Karpas-422 (cell line): ENCODE measurements around the gene IRAG1. TPM values are rescaled to one million over a fixed set of nuclear protein-coding genes. Genes with fewer than 3 reads are reported as not detected.

Source experiments
- DNase-seq: peaks from one replicate; pipeline ENCODE4 v3.0.0-alpha.2; 2015
- H2AFZ ChIP-seq: fragments of 200-600 bp; sonication (generic); 2 replicates; pipeline ENCODE4 v1.6.1; 2014; ENCODE audit warnings: antibody characterized with exemption, low read length, mixed read lengths
- H3K27ac ChIP-seq: fragments of 200-600 bp; sonication (generic); 2 replicates; pipeline ENCODE4 v1.5.1; 2014; ENCODE audit warnings: mild to moderate bottlenecking, low read length, moderate library complexity
- H3K27me3 ChIP-seq: fragments of 200-600 bp; sonication (generic); 2 replicates; pipeline ENCODE4 v1.6.1; 2014; ENCODE audit warnings: low read length, mixed read lengths
- H3K36me3 ChIP-seq: fragments of 200-600 bp; sonication (generic); 2 replicates; pipeline ENCODE4 v1.6.1; 2014; ENCODE audit warnings: low read length, mixed read lengths; ENCODE audit not compliant: insufficient read depth
- H3K4me1 ChIP-seq: fragments of 200-600 bp; sonication (generic); 2 replicates; pipeline ENCODE4 v1.6.1; 2014; ENCODE audit warnings: mild to moderate bottlenecking, low read length, mixed read lengths
- H3K4me2 ChIP-seq: fragments of 200-600 bp; sonication (generic); 2 replicates; pipeline ENCODE4 v1.6.1; 2014; ENCODE audit warnings: low read length, low read depth, mild to moderate bottlenecking; ENCODE audit not compliant: poor library complexity, severe bottlenecking
- H3K4me3 ChIP-seq: fragments of 200-600 bp; sonication (generic); 2 replicates; pipeline ENCODE4 v1.5.1; 2014; ENCODE audit warnings: mild to moderate bottlenecking, antibody characterized with exemption, low read length, mixed read lengths
- H3K79me2 ChIP-seq: fragments of 200-600 bp; sonication (generic); 2 replicates; pipeline ENCODE4 v1.6.1; 2014; ENCODE audit warnings: mild to moderate bottlenecking, low read length, mixed read lengths
- H3K9ac ChIP-seq: fragments of 200-600 bp; sonication (generic); 2 replicates; pipeline ENCODE4 v1.6.0; 2014; ENCODE audit warnings: low read length
- H3K9me2 ChIP-seq: fragments of 200-600 bp; sonication (generic), shearing (Covaris generic); replicated peaks from 2 replicates; pipeline ENCODE4 v1.6.0; 2014; ENCODE audit warnings: mild to moderate bottlenecking, low read length, moderate library complexity; ENCODE audit not compliant: insufficient read depth
- H3K9me3 ChIP-seq: fragments of 300-700, 200-600 bp; sonication (generic); 2 replicates; pipeline ENCODE4 v1.6.1; 2014; ENCODE audit warnings: low read length, mixed read lengths
- H4K20me1 ChIP-seq: fragments of 200-600 bp; sonication (generic); 2 replicates; pipeline ENCODE4 v1.6.1; 2014; ENCODE audit warnings: mild to moderate bottlenecking, antibody characterized with exemption, low read length, low read depth; ENCODE audit not compliant: insufficient read depth
- small RNA-seq: library from RNA; depleted of rRNA; stranded (forward); fragments of <200 nt; gene quantifications from one replicate; pipeline ENCODE3, GENCODE V24; 2014
- total RNA-seq: library from RNA; depleted of rRNA; stranded (reverse); fragments of >200 nt; shearing (Covaris generic); gene quantifications from 2 replicates; pipeline ENCODE4 v1.2.3, GENCODE V29; 2014; ENCODE audit warnings: low replicate concordance; rRNA removed

IRAG1 gene
- total RNA-seq, 1 experiment from 2014 or later: not detected

DNA sequence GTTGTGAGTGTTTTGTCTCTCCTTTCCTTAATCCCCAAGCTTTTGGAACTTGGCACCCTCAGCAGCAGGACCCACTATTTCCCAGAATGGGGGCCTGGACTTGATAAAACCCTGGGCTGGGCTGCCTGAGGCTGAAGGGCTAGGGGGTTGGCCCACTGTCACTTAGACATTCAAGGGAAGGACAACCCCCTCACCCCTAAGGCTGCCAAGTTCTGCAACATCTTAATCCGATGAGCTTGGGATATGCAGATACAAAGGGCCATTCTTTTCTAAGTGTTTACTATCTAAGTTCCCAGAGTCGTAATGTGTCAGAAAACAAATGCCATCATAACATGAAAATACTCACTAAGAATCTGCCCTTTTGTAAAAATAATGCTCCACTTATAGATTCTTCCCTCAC, 42.9 kb downstream of the IRAG1 start:
- no peak overlapping the region for H3K27ac ChIP-seq
- H3K4me3 ChIP-seq: no peak overlapping the region
- no peaks in the 10 kb centered on the region for H3K9me2 ChIP-seq
- H3K9me3 ChIP-seq: no peaks in the 10 kb centered on the region
- H3K79me2 ChIP-seq: no peaks in the 10 kb centered on the region
- H4K20me1 ChIP-seq: no peaks in the 10 kb centered on the region
- no peaks in the 10 kb centered on the region for H3K27me3 ChIP-seq
- H3K4me2 ChIP-seq: no peak overlapping the region
- no peak for DNase-seq
- H3K36me3 ChIP-seq: no peaks in the 10 kb centered on the region
- no peak overlapping the region for H3K9ac ChIP-seq
- H3K4me1 ChIP-seq: no peaks in the 10 kb centered on the region
- H2AFZ ChIP-seq: no peak overlapping the region

GRCh38 chr11:10650166-10650565, 43.4 kb downstream of the IRAG1 start:
- no peak overlapping the region for H3K27ac ChIP-seq
- H3K9me3 ChIP-seq: no peaks in the 10 kb centered on the region
- no peaks in the 10 kb centered on the region for H3K4me1 ChIP-seq

DNA sequence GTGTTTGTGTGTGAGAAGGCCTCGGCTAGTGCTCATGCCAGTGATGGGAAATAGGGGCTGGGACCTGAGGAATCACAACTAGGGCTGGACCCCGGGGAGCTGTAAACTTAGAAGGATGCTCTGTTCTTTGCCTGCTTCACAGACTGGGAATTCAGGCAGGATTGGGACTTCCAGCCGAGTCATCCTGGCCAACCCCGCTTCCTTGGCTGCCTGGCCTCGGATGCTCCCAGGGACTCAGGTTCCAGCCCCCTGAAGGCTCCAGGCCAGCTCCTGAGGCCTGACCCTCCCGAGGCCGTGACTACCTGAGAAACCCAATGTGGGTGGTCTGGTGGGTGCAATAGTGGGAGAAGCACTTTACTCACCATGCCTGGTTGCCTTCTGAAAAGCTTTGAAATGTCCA, 44.7 kb downstream of the IRAG1 start:
- H3K9me3 ChIP-seq: no peaks in the 10 kb centered on the region
- H3K36me3 ChIP-seq: no peaks in the 10 kb centered on the region
- no peak overlapping the region for H3K9ac ChIP-seq
- no peaks in the 10 kb centered on the region for H3K79me2 ChIP-seq
- H3K9me2 ChIP-seq: no peaks in the 10 kb centered on the region
- H3K4me1 ChIP-seq: no peaks in the 10 kb centered on the region
- no peak overlapping the region for H3K27ac ChIP-seq
- H4K20me1 ChIP-seq: no peaks in the 10 kb centered on the region
- no peaks in the 10 kb centered on the region for H3K27me3 ChIP-seq
- H3K4me2 ChIP-seq: no peak overlapping the region
- DNase-seq: no peak
- no peak overlapping the region for H2AFZ ChIP-seq
- no peak overlapping the region for H3K4me3 ChIP-seq

More at GRCh38 chr11:10650166-10650565, 43.4 kb downstream of the IRAG1 start:
- Histone ChIP-seq H3K9ac (no peak overlapping the region), H3K79me2 (no peaks in the 10 kb centered on the region), H3K4me2 (no peak overlapping the region), H3K4me3 (no peak overlapping the region), H3K9me2 (no peaks in the 10 kb centered on the region), H4K20me1 (no peaks in the 10 kb centered on the region), H3K27me3 (no peaks in the 10 kb centered on the region), H2AFZ (no peak overlapping the region), H3K36me3 (no peaks in the 10 kb centered on the region)
- no peak for DNase-seq

GRCh38 chr11:10646681-10647355, 46.7 kb downstream of the IRAG1 start:
- Histone ChIP-seq H2AFZ (no peak overlapping the region), H3K4me3 (no peak overlapping the region), H3K79me2 (no peaks in the 10 kb centered on the region), H4K20me1 (no peaks in the 10 kb centered on the region), H3K9me3 (no peaks in the 10 kb centered on the region), H3K9ac (no peak overlapping the region), H3K27me3 (no peaks in the 10 kb centered on the region), H3K9me2 (no peaks in the 10 kb centered on the region), H3K4me2 (no peak overlapping the region), H3K36me3 (no peaks in the 10 kb centered on the region), H3K27ac (no peak overlapping the region), H3K4me1 (peaks cover 6% of the 10 kb centered on the region)
- DNase-seq: no peak

- no peak for DNase-seq
- Histone ChIP-seq H3K27ac (no peak overlapping the region), H2AFZ (no peak overlapping the region), H3K79me2 (no peaks in the 10 kb centered on the region), H3K4me1 (peaks cover 14% of the 10 kb centered on the region), H3K27me3 (no peaks in the 10 kb centered on the region), H3K9ac (no peak overlapping the region), H3K4me2 (no peak overlapping the region), H4K20me1 (no peaks in the 10 kb centered on the region), H3K4me3 (no peak overlapping the region), H3K9me3 (no peaks in the 10 kb centered on the region), H3K9me2 (no peaks in the 10 kb centered on the region), H3K36me3 (no peaks in the 10 kb centered on the region)
These were observed 47.5 kb downstream of the IRAG1 start for GRCh38 chr11:10646005-10646404.

GRCh38 chr11:10645212-10645795, 48.3 kb downstream of the IRAG1 start:
- Histone ChIP-seq H4K20me1 (no peaks in the 10 kb centered on the region), H3K4me3 (no peak overlapping the region), H3K4me2 (no peak overlapping the region), H3K9me3 (no peaks in the 10 kb centered on the region), H3K79me2 (no peaks in the 10 kb centered on the region), H3K9ac (no peak overlapping the region), H3K36me3 (no peaks in the 10 kb centered on the region), H2AFZ (no peak overlapping the region), H3K27ac (no peak overlapping the region), H3K4me1 (peaks cover 15% of the 10 kb centered on the region), H3K27me3 (no peaks in the 10 kb centered on the region), H3K9me2 (no peaks in the 10 kb centered on the region)
- no peak for DNase-seq

Small RNA genes lying within 50 kb of the gene (small RNA-seq; reads per million reads assigned to genes)
- not detected for gene RF00019

Other genes starting within 250 kb of the IRAG1 start
- gene AMPD3, start 238.5 kb downstream of the IRAG1 start, total RNA-seq: 7.5 and 12.5 TPM in 2 replicates
- gene RNF141, start 152.6 kb downstream of the IRAG1 start, total RNA-seq: 10.5 and 12.2 TPM in 2 replicates
- gene LYVE1, start 125.1 kb downstream of the IRAG1 start, total RNA-seq: not detected in 2 replicates
- gene CTR9, start 57.5 kb upstream of the IRAG1 start, total RNA-seq: 20.7 and 39.9 TPM in 2 replicates
- 304 and 548 TPM in 2 replicates for gene EIF4G2, start 115.2 kb upstream of the IRAG1 start, total RNA-seq
- 22.7 and 51.4 TPM in 2 replicates for gene ZBED5, start 164.3 kb upstream of the IRAG1 start, total RNA-seq